Neural cell (in vitro differentiated cells): ENCODE results near the gene ADGRD1. TPM values are rescaled to one million over a fixed set of nuclear protein-coding genes. Genes with fewer than 3 reads are reported as not detected.

Source experiments
- H2AFZ ChIP-seq: fragments of 200-600, 300-800 bp; sonication (generic), shearing (Covaris generic); 2 replicates; pipeline ENCODE4 v1.6.0; 2014; ENCODE audit warnings: low read depth, mild to moderate bottlenecking, antibody characterized with exemption, low read length, moderate library complexity
- H3F3A ChIP-seq: fragments of 200-600 bp; shearing (Covaris generic); 2 replicates; pipeline ENCODE4 v1.6.1; 2016; ENCODE audit warnings: mild to moderate bottlenecking, moderate library complexity, mixed read lengths, antibody characterized with exemption, low read length; ENCODE audit not compliant: insufficient read depth, poor library complexity, severe bottlenecking
- H3K27ac ChIP-seq: fragments of 200-600, 300-800 bp; sonication (generic), shearing (Covaris generic); 2 replicates; pipeline ENCODE4 v1.5.1; 2014; ENCODE audit warnings: mild to moderate bottlenecking, low read length, moderate library complexity
- H3K27me3 ChIP-seq: fragments of 300-800, 200-600 bp; sonication (generic), shearing (Covaris generic); 2 replicates; pipeline ENCODE4 v1.6.0; 2014; ENCODE audit warnings: mild to moderate bottlenecking, low read depth, low read length, moderate library complexity; ENCODE audit not compliant: insufficient read depth
- H3K36me3 ChIP-seq: fragments of 300-800, 200-600 bp; sonication (generic), shearing (Covaris generic); 2 replicates; pipeline ENCODE4 v1.5.1; 2014; ENCODE audit warnings: mild to moderate bottlenecking, antibody characterized with exemption, low read length, moderate library complexity; ENCODE audit not compliant: insufficient read depth
- H3K4me2 ChIP-seq: fragments of 300-800, 200-600 bp; sonication (generic), shearing (Covaris generic); 2 replicates; pipeline ENCODE4 v1.6.0; 2014; ENCODE audit warnings: mild to moderate bottlenecking, low read length
- H3K4me3 ChIP-seq: fragments of 300-800, 200-600 bp; sonication (generic), shearing (Covaris generic); 2 replicates; pipeline ENCODE4 v1.5.1; 2014; ENCODE audit warnings: mild to moderate bottlenecking, low read length, moderate library complexity
- H3K79me2 ChIP-seq: fragments of 200-600 bp; shearing (Covaris generic); replicated peaks from 2 replicates; pipeline ENCODE4 v1.6.0; 2014; ENCODE audit warnings: mild to moderate bottlenecking, low read length, moderate library complexity; ENCODE audit not compliant: insufficient read depth
- H3K9ac ChIP-seq: fragments of 300-800, 200-600 bp; sonication (generic), shearing (Covaris generic); 2 replicates; pipeline ENCODE4 v1.6.1; 2016; ENCODE audit warnings: mild to moderate bottlenecking, low read length, mixed read lengths
- H3K9me2 ChIP-seq: fragments of 200-600 bp; shearing (Covaris generic); 2 replicates; pipeline ENCODE4 v1.6.1; 2016; ENCODE audit warnings: mild to moderate bottlenecking, low read length, mixed read lengths; ENCODE audit not compliant: insufficient read depth
- H3K9me3 ChIP-seq: fragments of 200-600, 300-800 bp; sonication (generic), shearing (Covaris generic); 2 replicates; pipeline ENCODE4 v1.6.1; 2016; ENCODE audit warnings: mild to moderate bottlenecking, mixed run types, low read length, moderate library complexity, mixed read lengths
- H4K20me1 ChIP-seq: fragments of 200-600 bp; shearing (Covaris generic); 2 replicates; pipeline ENCODE4 v1.6.1; 2016; ENCODE audit warnings: mild to moderate bottlenecking, mixed run types; ENCODE audit not compliant: insufficient read depth
- CTCF ChIP-seq: fragments of 450-650 bp; IDR thresholded peaks from 2 replicates; pipeline ENCODE4 v1.5.1; 2014; ENCODE audit warnings: antibody characterized with exemption, mild to moderate bottlenecking, moderate library complexity; ENCODE audit not compliant: poor library complexity, severe bottlenecking
- EP300 ChIP-seq: fragments of 450-650 bp; conservative IDR thresholded peaks from 2 replicates; pipeline ENCODE4 v1.6.1; 2014; ENCODE audit warnings: antibody characterized with exemption, mild to moderate bottlenecking, moderate library complexity; ENCODE audit not compliant: poor library complexity, severe bottlenecking
- EZH2 ChIP-seq: fragments of 200-600, 300-800 bp; shearing (Covaris generic), sonication (generic); IDR thresholded peaks from 2 replicates; pipeline ENCODE4 v1.6.1; 2014; ENCODE audit warnings: antibody characterized with exemption, low read length, borderline replicate concordance, mild to moderate bottlenecking; ENCODE audit not compliant: insufficient read depth, poor library complexity, severe bottlenecking
- MXI1 ChIP-seq: fragments of 450-650 bp; conservative IDR thresholded peaks from 2 replicates; pipeline ENCODE4 v1.6.1; 2014; ENCODE audit warnings: antibody characterized with exemption, mild to moderate bottlenecking; ENCODE audit not compliant: poor library complexity, severe bottlenecking
- POLR2AphosphoS5 ChIP-seq: IDR thresholded peaks from 2 replicates; pipeline ENCODE4 v1.6.1; 2012
- RAD21 ChIP-seq: fragments of 450-650 bp; conservative IDR thresholded peaks from 2 replicates; pipeline ENCODE4 v1.6.1; 2014; ENCODE audit warnings: antibody characterized with exemption, mild to moderate bottlenecking, moderate library complexity
- REST ChIP-seq: IDR thresholded peaks from 2 replicates; pipeline ENCODE4 v1.6.1; 2012; ENCODE audit warnings: borderline replicate concordance
- SMC3 ChIP-seq: fragments of 450-650 bp; conservative IDR thresholded peaks from 2 replicates; pipeline ENCODE4 v1.6.1; 2014; ENCODE audit warnings: antibody characterized with exemption, mild to moderate bottlenecking, moderate library complexity; ENCODE audit not compliant: poor library complexity
- TAF1 ChIP-seq: IDR thresholded peaks from 2 replicates; pipeline ENCODE4 v1.6.1; 2012; ENCODE audit warnings: low read depth
- polyA plus RNA-seq: library from polyadenylated mRNA; depleted of rRNA; stranded (reverse); fragments of >200 nt; gene quantifications from 2 replicates; pipeline ENCODE4 v1.2.3, GENCODE V29; 2014

Gene ADGRD1
- polyA plus RNA-seq, 1 donor from 2014 or later = 1.7 TPM

GRCh38 chr12:131108177-131108955 is 154.7 kb downstream of the ADGRD1 start:
- Histone ChIP-seq H3K27ac (no peak overlapping the region), H4K20me1 (no peaks in the 10 kb centered on the region), H2AFZ (no peak overlapping the region), H3K27me3 (no peaks in the 10 kb centered on the region), H3K79me2 (no peaks in the 10 kb centered on the region), H3K4me3 (no peak overlapping the region), H3K9me2 (no peaks in the 10 kb centered on the region), H3K36me3 (no peaks in the 10 kb centered on the region), H3K9me3 (no peaks in the 10 kb centered on the region), H3K4me2 (no peak overlapping the region), H3F3A (no peaks in the 10 kb centered on the region), H3K9ac (no peak overlapping the region)
- TF ChIP-seq EP300 (no peak), EZH2 (no peak), RAD21 (no peak), TAF1 (no peak), MXI1 (no peak), CTCF (no peak), REST (no peak), SMC3 (no peak), POLR2AphosphoS5 (no peak)

- TF ChIP-seq EP300 (no peak), SMC3 (no peak), CTCF (no peak), POLR2AphosphoS5 (no peak), MXI1 (no peak)
- H3K9ac ChIP-seq = no peak overlapping the region
- H2AFZ ChIP-seq = no peak overlapping the region
- H3K9me2 ChIP-seq = no peaks in the 10 kb centered on the region
- no peaks in the 10 kb centered on the region for H3K9me3 ChIP-seq
- no peaks in the 10 kb centered on the region for H3F3A ChIP-seq
- no peaks in the 10 kb centered on the region for H3K27me3 ChIP-seq
- H3K79me2 ChIP-seq = no peaks in the 10 kb centered on the region
- H3K4me2 ChIP-seq = no peak overlapping the region
- H3K27ac ChIP-seq = no peak overlapping the region
- H3K4me3 ChIP-seq = no peak overlapping the region
- no peaks in the 10 kb centered on the region for H3K36me3 ChIP-seq
- H4K20me1 ChIP-seq = no peaks in the 10 kb centered on the region
These were observed 157.7 kb downstream of the ADGRD1 start for GRCh38 chr12:131111446-131111845.
